ENCODE measurements around the gene PSME3. TPM values are rescaled to one million over a fixed set of nuclear protein-coding genes. Genes with fewer than 3 reads are reported as not detected.

Gene PSME3, protein sequence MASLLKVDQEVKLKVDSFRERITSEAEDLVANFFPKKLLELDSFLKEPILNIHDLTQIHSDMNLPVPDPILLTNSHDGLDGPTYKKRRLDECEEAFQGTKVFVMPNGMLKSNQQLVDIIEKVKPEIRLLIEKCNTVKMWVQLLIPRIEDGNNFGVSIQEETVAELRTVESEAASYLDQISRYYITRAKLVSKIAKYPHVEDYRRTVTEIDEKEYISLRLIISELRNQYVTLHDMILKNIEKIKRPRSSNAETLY
- total RNA-seq = 101 and 117 TPM in 2 replicates

DNA sequence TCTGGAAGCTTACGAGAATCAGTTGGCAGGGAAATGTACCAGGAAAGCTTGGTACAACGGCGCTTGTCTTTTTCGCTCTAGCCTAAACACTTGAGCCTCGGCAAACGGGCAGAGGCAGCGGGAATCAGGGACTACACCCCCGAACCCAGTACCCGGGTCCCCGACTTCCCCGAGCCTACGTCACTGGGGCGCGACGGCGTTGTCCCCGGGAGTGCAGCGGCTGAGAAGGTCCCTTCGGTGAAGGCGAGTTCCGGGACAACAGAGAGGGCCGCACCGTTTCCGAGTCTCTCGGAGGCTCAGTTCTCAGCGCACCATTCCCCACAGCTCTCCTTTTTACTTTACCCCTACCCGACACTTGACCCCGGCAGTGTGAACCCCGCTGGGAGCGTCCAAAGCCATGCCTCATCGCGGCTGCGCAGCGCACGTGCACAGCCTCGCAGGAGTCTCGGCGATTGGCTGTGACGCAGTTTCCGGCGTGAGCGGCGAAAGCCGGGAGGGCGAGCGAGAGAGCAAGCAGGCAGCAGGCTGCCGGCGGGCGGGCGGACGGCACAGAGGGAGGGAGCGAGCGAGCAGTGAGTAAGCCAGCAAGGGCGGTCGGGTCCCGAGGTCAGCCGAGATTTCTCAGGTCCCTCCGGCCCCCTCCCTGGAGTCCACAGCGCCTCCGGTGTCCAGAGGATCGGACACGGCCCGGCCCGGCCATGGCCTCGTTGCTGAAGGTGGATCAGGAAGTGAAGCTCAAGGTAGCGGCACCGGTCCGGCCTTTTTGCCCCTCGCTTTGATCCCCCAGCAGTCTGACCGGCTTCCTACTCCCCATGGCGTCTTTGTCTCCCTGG lies at the start of gene PSME3:
TSS of gene PSME3 (plus strand) at position 464 of the 833 bp plus-strand sequence. CDS start at position 699, 235 bp downstream.

DNA sequence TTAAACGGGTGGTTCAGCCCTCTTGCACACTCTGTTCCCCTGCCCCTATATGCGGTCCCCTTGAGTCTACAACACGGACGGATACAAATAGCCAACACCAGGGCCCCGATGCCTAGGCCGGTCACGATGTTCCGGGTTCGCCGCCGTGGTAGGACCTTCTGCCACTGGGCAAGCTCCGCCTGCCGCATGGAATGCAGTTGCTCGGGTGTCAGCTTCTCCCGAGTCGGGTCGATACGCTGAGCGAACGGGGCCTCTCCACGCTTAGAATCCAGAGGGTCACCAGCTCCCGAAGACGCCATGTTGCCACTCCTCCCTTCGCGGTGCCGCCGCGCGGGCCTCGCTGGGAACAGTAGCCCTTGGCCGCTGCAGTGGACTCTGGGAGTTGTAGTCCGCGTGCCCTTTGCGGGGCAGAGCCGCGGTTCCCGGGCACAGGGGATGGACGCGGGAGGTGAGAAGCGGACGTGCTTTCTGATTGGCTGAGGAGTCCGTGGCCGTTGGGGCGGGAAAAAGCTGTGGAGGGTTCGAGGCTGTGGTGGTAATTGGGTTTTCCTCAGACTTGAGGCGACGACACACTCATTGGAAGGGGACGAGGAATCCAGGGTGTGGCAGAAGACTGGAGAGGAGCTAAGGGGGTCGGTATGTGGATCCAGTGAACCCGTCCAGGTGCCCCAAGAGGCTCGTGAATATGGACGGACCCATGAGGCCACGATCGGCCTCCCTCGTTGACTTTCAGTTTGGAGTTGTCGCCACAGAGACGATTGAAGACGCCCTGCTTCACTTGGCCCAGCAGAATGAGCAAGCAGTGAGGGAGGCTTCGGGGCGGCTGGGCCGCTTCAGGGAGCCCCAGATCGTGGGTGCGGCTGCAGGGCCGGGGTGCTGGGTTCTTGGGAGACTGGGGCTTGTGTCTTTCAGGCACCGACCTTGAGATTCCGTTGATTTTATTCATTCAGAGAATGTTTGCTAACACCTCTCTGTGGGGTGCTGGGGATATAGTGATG lies 34.5 kb upstream of the PSME3 start, which contains the start of the genes CNTD1 and COA3:
TSS of gene CNTD1 (plus strand) at position 479 of the 998 bp plus-strand sequence. CDS start at position 686, 207 bp downstream.
TSS of gene COA3 (minus strand) at position 322 of the 998 bp plus-strand sequence. CDS start at position 299, 23 bp downstream.

DNA sequence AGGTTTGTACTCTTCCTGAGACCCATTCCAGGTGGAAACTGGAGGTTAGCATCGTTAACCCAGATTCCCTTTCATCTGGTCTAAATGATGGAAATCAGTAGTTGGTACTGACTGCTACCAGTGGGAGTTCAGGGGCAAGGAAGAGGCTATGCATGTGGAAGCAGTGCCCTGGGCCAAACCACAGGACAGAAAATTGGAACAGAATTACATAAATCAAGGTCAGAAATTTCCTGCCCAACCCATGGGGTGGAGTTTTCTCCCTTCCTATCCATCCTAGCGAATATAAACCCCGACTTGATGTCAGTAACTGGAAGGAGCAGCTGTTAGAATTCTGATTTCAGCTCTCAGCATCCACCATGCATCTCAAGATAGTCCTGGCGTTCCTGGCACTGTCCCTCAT lies 11.1 kb downstream of the PSME3 start, which contains the start of gene AOC2:
TSS of gene AOC2 (plus strand) at position 310 of the 400 bp plus-strand sequence. CDS start at position 357, 47 bp downstream.

DNA sequence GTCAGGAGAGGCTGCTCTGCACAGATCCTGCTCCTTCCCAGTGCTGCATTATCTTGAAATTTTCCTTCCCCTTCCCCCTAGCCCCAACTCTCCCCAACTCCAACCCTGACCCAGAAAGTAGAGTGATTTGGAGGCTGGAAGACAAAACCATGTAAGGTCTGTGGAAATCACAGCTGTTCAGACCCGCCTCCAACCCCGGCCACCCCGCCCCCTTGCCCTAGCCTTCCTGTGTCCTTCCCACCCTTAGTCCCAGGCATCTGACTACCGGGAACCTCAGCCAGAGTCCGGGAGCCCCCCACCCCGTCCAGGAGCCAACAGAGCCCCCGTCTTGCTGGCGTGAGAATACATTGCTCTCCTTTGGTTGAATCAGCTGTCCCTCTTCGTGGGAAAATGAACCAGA lies 17.8 kb downstream of the PSME3 start, which contains the start of gene AOC3:
TSS of gene AOC3 (plus strand) at position 246 of the 400 bp plus-strand sequence. CDS start at position 391, 145 bp downstream.

Small RNAs within 50 kb of the gene (small RNA-seq; reads per million reads assigned to genes)
- gene MIR6781 (not detected), gene RNU6-287P (not detected)

Other genes with a start within 250 kb of the PSME3 start
- gene RETREG3, start 224.0 kb upstream of the PSME3 start, total RNA-seq = 41.5 and 53.2 TPM in 2 replicates
- gene TUBG1, start 223.7 kb upstream of the PSME3 start, total RNA-seq = 55.9 and 60.2 TPM in 2 replicates
- 12.9 TPM in 2 replicates for gene TUBG2, start 174.1 kb upstream of the PSME3 start, total RNA-seq
- gene PLEKHH3, start 156.4 kb upstream of the PSME3 start, total RNA-seq = 11.8 and 12.9 TPM in 2 replicates
- gene CCR10, start 151.6 kb upstream of the PSME3 start, total RNA-seq = 2.2 and 3.9 TPM in 2 replicates
- 15.8 and 16.8 TPM in 2 replicates for gene CNTNAP1, start 150.9 kb upstream of the PSME3 start, total RNA-seq
- gene EZH1, start 88.4 kb upstream of the PSME3 start, total RNA-seq = 26.5 and 26.6 TPM in 2 replicates
- gene RAMP2, start 72.2 kb upstream of the PSME3 start, total RNA-seq = 0.73 TPM in 1 of 2 replicates, not detected in the other
- gene VPS25, start 59.9 kb upstream of the PSME3 start, total RNA-seq = 50.6 and 55.1 TPM in 2 replicates
- gene WNK4, start 52.8 kb upstream of the PSME3 start, total RNA-seq = 0.59 TPM in 1 of 2 replicates, not detected in the other
- 54.0 and 61.0 TPM in 2 replicates for gene COA3, start 34.7 kb upstream of the PSME3 start, total RNA-seq
- gene CNTD1, start 34.5 kb upstream of the PSME3 start, total RNA-seq = not detected in 2 replicates
- gene BECN1, start 9.1 kb upstream of the PSME3 start, total RNA-seq = 63.6 and 66.3 TPM in 2 replicates
- 0.73 and 1.4 TPM in 2 replicates for gene AOC2, start 11.2 kb downstream of the PSME3 start, total RNA-seq
- gene AOC3, start 17.8 kb downstream of the PSME3 start, total RNA-seq = 0.20 and 0.37 TPM in 2 replicates
- gene G6PC1, start 67.4 kb downstream of the PSME3 start, total RNA-seq = not detected in 2 replicates
- 14.3 and 15.2 TPM in 2 replicates for gene AARSD1, start 131.1 kb downstream of the PSME3 start, total RNA-seq
- not detected in 2 replicates for gene PTGES3L, start 146.7 kb downstream of the PSME3 start, total RNA-seq
- 4.8 and 7.2 TPM in 2 replicates for gene RUNDC1, start 147.2 kb downstream of the PSME3 start, total RNA-seq
- 1,167 and 2,306 TPM in 2 replicates for gene RPL27, start 165.0 kb downstream of the PSME3 start, total RNA-seq
- gene IFI35, start 173.4 kb downstream of the PSME3 start, total RNA-seq = 17.2 and 33.1 TPM in 2 replicates
- 304 and 349 TPM in 2 replicates for gene VAT1, start 189.0 kb downstream of the PSME3 start, total RNA-seq
- gene RND2, start 191.8 kb downstream of the PSME3 start, total RNA-seq = under 0.01 and 0.39 TPM in 2 replicates

Data from subcutaneous preadipocyte (primary cell).